HG03280 (cell line): Measurements from ENCODE around the gene STK16.
"Not testable (repeated sequence)": the region's sequence is repeated elsewhere in the genome, so short reads cannot be mapped to it uniquely, and the experiment has no call there.

Source experiments
- ATAC-seq: cut with Tn5 transposase; IDR thresholded peaks from one replicate; pipeline ENCODE4 v1.9.1; 2021; ENCODE audit warnings: mild to moderate bottlenecking, moderate library complexity; ENCODE audit not compliant: unreplicated experiment

Gene STK16

DNA sequence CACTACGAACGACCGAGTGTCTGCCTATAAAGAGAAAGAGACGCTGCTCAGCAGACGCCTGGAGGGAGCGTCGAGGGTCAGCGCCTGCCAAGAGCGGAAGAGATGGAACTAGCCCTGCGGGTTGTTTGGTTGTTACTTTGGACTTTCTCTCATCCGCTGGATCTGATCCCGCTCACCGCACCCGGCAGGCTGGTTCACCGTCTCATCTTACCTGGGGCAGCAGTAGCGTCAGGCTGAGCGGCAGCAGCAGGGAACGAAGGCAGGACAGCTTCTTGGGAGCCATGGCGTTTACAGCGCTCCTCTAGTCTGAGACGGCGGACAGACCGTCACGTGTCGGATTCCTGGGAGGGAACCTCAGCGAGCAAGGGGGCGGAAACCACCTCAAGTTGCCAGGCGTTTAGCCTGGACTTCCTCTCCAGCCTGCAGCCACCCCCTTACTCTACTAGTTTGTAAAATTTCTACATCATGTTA is 2.0 kb upstream of the STK16 start:
- no peak for ATAC-seq

DNA sequence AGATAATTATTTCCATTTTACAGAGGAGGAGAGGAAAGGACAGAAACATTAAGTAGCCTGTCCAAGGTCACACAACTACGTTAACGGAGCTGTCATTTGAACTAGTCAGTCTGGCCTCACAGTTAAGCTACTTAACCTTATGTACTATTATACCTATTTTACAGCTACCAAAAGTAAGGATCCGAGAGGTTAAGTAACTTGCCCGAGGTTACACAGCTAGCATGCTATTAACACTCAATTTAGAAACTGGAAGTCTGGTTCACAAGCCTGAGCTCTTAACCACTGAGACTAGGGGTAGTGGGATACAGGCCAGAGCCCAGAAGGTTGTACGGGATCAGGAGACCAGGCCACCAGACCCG is 511 bp upstream of the STK16 start:
- ATAC-seq = no peak

DNA sequence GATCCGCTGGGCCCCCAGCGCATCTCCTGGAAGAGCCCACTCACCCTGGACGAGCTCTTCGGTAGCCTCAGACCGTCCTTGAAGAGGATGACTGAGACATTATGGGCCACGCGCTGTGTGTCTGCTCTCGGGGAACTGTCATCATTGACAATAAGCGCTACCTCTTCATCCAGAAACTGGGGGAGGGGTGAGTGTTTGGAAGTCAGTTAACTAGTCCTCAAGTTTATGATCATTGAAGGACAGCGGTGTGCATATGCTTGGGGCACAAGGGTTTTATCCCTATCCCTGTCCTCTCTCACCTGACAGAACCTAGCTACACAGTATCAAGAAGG is 586 bp downstream of the STK16 start:
- no peak for ATAC-seq

DNA sequence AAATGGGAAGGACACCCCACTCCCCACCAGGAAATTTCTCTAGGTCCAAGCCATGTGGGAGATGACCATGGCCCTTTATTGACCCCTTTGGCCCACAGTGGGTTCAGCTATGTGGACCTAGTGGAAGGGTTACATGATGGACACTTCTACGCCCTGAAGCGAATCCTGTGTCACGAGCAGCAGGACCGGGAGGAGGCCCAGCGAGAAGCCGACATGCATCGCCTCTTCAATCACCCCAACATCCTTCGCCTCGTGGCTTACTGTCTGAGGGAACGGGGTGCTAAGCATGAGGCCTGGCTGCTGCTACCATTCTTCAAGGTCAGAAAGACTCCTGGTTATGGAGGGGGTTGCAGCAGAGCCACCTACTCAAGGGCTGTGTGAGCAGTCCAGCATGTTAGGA is 1.3 kb downstream of the STK16 start:
- no peak for ATAC-seq

DNA sequence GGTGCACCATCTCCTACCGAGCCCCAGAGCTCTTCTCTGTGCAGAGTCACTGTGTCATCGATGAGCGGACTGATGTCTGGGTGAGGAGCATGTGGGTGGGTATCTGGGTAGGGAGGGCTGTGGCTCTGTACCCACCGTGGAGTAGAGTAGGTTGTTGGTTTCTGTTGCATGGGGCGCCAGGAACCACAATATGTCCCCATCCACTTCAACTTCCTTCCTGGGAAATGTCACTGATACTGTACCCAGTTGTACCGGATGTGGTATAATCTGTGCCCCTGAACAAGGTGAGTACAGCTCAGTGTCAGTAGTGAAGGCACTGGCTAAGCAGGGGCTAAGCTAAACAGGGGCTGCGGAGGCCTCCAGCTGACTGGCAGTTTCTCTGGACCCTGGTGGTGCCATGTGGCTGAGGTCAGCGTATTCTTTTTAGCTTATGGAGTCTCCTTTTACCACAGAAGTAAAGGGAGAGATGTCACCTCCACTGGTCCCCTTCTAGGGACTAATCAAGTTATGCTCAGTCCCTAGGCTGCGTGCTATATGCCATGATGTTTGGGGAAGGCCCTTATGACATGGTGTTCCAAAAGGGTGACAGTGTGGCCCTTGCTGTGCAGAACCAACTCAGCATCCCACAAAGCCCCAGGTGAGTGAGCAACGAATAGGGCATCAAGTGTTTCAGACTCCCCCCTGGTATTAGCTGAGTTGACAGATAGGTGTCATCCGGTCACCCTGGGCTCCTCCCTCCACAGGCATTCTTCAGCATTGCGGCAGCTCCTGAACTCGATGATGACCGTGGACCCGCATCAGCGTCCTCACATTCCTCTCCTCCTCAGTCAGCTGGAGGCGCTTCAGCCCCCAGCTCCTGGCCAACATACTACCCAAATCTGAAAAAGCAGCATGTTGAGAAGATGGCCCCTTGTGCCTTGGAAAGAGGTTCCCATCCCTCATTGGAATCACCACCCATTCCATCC is 2.7 kb downstream of the STK16 start:
- no peak for ATAC-seq

DNA sequence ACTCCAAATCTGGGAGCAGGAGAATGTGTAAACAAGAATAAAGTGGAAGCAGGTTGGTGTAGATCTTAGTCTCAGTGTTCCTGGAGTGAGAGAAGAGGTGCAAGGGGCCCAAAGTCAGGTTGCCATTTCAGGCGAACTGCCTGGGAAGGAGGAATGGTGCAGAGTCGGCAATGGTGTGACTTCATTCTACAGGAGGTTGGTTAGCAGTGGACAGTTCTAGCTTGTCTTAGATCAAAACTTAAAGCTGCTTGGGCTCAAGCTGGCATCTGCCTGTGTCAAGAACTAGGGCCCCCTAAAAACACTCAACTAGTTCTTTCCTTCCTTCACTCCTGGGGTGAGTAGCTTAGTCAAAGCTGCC is 3.5 kb downstream of the STK16 start:
- ATAC-seq = no peak

DNA sequence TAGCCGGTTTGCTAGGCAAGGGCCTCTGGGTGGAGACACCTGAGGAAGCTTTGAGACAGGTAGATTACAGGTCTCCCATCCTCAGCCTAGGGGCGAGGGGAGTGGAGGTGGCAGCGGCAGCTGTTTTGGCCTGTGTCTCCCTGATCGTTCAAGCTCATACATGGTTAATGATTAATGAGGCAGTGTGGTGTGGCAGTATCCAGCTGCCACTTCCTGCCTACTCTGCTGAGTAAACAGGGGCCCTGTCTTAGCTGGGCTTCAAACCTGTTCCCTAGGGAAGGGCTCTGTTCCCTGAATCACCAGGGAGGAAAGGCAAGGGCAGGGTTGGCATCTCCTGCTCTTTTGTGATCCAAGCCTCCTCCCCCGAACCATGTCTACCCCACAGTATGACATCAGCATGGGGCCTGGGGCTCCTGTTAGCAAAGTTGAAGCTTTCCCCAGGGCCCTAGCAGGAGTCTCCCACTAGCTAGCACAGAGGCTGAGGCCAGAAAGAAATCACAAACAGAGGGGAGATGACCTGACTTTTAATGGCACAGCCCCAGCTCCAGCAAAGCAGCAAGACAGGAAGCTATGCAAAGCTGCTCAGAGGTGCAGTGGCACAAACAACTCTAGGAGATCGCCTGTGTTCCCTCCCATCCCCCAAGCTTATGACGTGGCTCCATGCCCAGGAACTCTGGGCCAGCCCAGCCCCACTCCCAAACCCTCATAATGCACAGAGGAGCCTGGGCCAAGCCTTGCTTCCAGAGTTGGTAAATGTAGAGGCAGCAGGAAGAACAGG is 4.1 kb downstream of the STK16 start:
- no peak for ATAC-seq

DNA sequence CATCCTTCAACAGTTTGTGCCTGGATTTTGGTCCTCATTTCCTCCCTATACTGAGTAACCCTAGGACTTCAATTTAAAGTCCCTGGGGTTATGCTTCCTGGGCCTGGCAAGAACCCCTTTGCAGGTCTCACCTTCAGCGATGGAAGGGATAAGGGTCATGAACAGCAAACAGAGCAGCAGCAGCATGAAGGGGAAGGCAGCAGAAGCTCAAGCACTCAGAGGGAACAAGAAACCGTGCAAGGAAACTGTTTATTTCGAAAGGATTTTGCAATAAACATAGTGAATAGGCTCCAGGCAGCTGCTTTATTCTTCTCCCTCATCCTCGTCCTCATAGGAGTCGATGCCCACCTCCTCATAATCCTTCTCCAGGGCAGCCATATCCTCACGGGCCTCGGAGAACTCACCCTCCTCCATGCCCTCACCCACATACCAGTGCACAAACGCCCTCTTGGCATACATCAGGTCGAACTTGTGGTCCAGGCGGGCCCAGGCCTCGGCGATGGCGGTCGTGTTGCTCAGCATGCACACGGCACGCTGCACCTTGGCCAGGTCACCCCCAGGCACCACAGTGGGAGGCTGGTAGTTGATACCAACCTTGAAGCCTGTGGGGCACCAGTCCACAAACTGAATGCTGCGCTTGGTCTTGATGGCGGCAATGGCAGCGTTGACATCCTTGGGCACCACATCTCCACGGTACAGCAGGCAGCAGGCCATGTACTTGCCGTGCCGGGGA is 4.9 kb downstream of the STK16 start:
- ATAC-seq = no peak

DNA sequence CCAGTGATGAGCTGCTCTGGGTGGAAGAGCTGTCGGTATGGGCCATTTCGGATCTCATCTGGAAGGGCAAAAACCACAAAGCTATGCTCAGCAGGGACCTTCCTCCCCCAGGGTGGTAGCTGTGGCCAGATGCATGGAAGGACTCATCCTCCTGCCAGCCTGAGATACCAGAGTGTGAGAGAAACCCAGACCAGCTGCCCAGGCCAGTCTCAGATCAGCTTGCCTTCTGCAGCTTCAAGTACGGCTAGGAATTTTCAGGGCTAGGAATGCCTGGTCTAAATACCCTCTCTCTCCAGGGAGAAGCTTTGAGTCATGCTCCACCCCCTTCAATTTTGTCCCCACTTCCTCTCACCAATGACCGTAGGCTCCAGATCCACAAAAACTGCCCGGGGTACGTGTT is 6.4 kb downstream of the STK16 start:
- ATAC-seq = no peak

DNA sequence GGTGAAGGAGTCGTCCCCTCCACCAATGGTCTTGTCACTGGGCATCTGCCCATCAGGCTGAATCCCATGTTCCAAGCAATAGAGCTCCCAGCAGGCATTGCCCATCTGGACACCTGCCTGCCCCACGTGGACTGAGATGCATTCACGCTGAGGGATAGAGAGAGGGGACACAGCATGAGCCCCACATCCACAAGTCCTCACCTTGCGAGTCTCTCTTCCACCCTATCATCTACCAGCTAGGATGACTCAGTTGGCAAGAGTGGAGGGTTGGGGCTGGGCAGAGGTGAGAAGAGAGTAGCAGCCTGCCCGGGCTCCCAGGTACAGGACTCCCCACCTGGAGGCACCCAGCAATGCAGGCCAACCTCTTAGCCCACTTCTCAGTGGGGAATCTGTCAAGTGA is 6.8 kb downstream of the STK16 start:
- ATAC-seq = no peak

DNA sequence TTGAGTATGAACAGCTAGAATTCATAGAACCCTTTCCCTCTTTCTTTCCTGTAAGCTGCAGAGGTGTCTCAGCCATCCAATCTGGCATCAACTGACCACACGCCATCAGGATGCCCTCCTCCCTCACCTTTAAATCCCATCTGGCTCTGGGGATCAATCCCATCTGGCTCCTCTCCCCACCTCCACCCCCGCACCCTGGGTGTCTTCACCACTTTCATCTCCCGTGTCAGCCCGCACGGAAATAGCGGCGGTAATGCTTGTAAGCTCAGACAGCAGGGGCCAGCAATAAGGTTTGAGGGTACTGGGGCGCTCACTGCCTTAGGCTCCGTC is 7.3 kb downstream of the STK16 start:
- ATAC-seq = no peak

DNA sequence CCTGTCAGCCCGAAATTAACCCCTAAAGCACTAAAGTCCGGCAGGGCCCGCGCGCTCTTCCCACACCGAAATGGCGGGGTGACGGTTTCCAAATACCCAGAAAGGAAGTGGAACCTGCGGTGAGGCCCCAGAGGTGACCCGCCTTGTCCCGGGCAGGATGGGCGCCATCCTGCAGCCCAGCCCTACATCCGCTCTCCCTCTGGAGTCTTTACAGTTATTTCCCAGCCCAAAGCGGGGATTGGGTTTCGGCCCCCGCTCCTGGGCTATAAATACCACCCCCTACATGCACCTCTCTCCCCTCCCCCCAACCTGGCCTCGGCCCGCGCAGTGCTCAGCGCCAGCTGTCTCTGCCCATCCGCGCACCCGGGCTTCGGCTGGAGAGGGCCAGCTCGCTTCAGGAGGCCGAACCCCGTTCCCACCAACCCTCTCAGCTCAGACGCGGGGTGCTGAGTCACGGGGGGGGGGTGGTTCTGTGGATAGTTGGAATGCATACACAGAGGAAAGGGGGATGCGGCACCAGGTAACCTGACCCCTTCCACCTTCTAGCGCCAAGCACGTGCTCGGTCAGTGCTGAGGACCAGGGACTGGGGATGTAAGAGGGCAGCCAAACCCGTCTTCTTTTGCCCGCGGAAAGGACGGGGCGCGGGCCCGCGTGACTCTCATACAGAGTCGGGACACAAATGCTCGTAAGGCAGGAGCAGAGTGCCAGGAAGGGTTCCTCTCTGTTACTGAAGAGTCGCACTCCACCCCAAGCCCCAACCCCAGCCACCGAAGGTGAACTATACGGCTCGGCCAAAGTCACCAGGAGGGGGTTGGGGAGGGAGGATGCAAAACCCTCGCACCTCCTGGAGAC is 7.8 kb downstream of the STK16 start, which contains the start of gene TUBA4B:
Gene TUBA4B (plus strand): TSS at position 344 of the 853 bp plus-strand sequence. CDS start 165 bp downstream, at position 509.
- ATAC-seq = peak; percentile 24

DNA sequence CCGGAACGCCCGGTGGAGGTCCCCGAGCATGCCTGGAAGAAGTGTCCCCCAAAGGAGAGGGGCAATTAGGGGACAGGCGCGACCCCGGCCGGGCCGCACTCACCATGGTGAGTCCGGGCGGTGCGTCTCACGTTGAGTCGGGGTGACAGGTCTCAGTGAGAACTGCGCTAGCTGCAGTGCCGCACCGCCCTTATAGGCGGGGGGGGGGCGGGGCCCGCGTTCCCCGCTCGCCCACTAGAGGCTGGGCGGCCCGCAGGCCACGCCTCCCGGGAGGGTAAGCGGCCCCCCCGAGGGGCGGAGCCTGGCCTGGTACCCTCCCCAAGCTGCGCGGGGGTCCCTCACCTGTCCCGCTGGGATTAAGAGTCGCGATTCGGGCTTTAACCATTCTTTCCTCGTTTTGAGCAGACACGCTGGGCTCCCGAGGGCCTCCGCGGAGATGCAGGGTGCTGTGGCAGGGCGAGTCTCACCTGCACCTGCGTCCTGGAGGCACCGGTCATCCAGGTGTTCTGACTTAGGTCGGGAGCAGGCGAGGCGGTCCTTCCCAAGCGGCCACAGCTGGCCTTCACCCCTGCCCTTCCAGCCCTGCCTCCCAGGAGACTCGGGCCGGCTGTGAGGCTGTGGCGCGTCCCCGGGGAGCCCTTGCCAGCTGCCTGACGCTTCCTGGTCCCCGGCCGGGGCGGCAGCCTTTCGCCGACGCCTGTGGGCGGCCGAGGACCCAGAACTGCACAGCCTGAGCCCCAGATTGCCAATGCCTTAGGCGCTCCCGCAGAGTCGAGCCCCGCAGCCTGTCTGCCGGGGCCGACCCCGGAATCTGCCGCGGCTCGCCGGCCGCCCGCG is 8.7 kb downstream of the STK16 start, which contains the start of gene TUBA4A:
Gene TUBA4A (minus strand): TSS at position 166 of the 837 bp plus-strand sequence. CDS start 60 bp downstream, at position 106.
- ATAC-seq = peak; percentile 71

DNA sequence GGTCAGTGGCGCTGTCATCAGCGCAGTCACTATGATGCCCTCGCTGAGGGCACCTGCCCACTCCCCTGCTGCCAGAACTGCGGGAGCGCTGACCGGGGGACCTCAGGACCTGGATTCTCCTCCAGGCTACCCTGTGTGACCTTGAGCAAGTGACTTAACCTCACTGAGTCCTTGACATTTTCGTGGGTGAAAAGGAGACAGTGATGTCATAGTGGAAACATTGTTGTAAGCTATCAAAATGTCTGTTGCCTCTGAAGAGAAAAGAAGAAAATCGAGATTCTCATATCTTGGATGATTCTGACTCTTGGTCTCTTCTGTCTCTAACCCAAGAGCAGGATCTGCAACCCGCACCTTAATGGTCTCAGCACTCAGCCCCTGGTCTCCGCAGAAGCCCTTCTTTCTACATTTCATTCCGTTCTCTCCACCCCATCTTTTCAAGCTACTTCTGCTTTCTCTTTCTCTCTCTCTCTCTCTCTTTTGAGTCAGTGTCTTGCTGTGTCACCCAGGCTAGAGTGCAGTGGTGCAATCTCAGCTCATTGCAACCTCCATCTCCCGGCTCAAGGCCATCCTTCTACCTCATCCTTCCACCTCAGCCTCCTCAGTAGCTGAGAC is 9.4 kb downstream of the STK16 start:
- ATAC-seq = peak; percentile 20

DNA sequence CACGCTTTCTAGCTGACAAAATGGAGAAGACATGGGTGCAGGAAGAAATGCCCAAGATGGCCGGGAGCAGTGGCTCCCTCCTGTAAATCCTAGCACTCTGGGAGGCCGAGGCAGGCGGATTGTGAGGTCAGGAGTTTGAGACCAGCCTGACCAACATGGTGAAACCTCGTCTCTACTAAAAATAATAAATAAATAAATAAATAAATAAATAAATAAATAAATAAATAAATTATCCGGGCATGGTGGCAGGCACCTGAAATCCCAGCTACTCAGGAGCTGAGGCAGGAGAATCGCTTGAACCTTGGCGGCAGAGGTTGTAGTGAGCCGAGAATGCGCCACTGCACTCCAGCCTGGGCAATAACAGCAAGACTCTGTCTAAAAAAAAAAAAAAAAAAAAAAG is 13.7 kb downstream of the STK16 start:
- ATAC-seq = not testable (repeated sequence)

DNA sequence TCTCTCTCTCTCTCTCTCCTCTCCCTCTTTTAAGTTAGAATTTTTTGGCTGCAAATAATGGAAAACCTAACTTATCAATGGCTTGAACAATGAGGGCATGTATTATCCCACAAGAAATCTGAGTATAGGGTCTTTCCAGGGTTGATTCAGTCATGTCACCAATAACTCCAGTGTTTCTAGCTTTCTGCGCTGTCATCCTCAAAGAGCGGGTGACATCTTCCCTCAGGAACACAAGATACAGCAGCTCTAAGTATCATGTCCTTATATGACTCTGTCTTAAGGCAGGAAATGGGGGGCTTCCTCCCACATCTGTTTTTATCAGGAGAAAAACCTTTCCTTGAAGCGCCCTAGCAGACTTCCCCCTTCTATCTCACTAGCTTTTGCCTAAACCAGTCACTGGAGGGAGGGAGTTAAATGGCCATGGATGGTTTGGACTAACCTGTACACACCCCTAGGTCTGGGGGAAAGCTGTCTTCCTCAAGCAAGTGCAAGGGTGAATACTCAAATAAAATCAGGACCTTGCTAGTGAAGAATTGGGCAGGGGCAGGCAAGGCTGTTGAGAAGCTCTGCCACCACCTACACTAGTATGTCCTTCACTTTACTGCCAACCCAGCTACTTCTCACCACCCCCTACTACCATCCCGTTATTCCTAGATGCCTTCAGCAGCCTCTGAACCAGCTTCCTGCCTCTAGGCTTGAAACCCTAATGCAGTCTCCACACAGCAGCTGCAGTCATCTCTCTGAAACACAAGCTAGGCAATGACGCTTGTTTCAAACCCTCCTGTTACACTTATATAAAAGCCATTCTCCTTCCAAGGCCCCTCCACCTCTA is 16.0 kb downstream of the STK16 start:
- ATAC-seq = no peak

DNA sequence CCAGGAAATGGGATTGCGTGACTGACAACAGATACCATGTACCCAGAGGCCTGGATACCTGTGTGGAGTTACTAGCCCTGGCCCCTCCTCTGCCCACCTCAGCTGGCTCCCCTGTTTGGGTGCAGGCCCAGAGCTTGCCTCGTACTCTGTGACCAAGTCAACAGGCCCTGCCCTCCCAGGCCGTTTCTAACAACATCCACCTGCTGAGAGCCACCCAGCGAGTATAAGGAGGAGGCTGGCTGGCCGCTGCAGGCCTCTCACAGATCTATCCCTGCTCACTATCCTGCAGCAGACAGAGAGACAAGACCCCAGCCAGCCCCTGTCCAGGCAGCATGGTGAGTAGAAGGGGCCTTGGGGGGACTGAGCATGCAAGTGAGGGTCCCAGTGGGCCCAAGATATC is 21.0 kb downstream of the STK16 start:
- ATAC-seq = no peak

DNA sequence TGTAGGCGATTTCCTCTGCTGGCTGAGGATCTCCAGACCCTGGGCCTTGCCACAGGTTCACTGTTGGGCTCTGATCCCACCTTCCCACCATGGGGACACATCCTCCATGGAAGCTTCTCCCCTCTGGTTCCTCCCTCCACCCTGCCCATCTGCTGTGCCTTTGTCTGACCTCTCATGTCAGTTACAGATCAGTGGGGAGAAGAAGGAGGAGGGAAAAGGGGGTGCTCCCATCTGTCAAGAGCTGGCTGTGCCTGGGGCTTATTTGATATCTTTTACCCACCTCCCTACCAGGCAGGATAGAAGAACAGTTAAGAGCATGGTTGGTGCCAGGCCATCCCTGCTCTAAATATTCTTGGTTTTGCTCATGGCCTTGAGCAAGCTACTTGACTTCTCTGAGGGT is 21.6 kb downstream of the STK16 start:
- ATAC-seq = no peak
